AG09309 (cell line): Measurements from ENCODE around the gene HOXB1.
"Not testable (repeated sequence)": the region's sequence is repeated elsewhere in the genome, so short reads cannot be mapped to it uniquely, and the experiment has no call there.

ENCODE experiments used
- DNase-seq: peaks from one replicate; pipeline ENCODE4 v3.0.0-alpha.2; 2010; ENCODE audit warnings: low read depth
- H3K4me3 ChIP-seq: 2 replicates; pipeline ENCODE4 v1.5.1; 2011; ENCODE audit warnings: mild to moderate bottlenecking, low read depth, low read length, moderate library complexity; ENCODE audit not compliant: control insufficient read depth
- CTCF ChIP-seq: IDR thresholded peaks from 2 replicates; pipeline ENCODE4 v1.5.1; 2011; ENCODE audit warnings: mild to moderate bottlenecking, low read depth, low read length, inconsistent platforms; ENCODE audit not compliant: insufficient read depth, control insufficient read depth; ENCODE audit errors: missing control alignments

HOXB1 gene

GRCh38 chr17:48541577-48542113 lies 10.8 kb upstream of the HOXB1 start:
- H3K4me3 ChIP-seq, result peak overlapping the region; percentile 64
- no peak for TF ChIP-seq CTCF
- no peak for DNase-seq

- peak overlapping the region; percentile 64 for H3K4me3 ChIP-seq
- DNase-seq, result no peak
- no peak for TF ChIP-seq CTCF
These were observed 10.3 kb upstream of the HOXB1 start for GRCh38 chr17:48541036-48541576.

- TF ChIP-seq CTCF, result no peak
- DNase-seq, result no peak
These were observed 9.4 kb upstream of the HOXB1 start for GRCh38 chr17:48540213-48540612.

GRCh38 chr17:48539177-48539576 lies 8.4 kb upstream of the HOXB1 start:
- DNase-seq, result peak; percentile 52
- no peak for TF ChIP-seq CTCF
- H3K4me3 ChIP-seq, result no peak overlapping the region

More at GRCh38 chr17:48540213-48540612, 9.4 kb upstream of the HOXB1 start:
- no peak overlapping the region for H3K4me3 ChIP-seq

- DNase-seq, result no peak
- TF ChIP-seq CTCF, result no peak
- no peak overlapping the region for H3K4me3 ChIP-seq
These were observed 6.5 kb upstream of the HOXB1 start for GRCh38 chr17:48537316-48537715.

- not testable (repeated sequence) for DNase-seq, H3K4me3 ChIP-seq
These were observed 5.2 kb upstream of the HOXB1 start for GRCh38 chr17:48535793-48536559.

GRCh38 chr17:48532261-48532660 lies 1.4 kb upstream of the HOXB1 start:
- DNase-seq, result no peak
- no peak overlapping the region for H3K4me3 ChIP-seq
- no peak for TF ChIP-seq CTCF
